ENCODE results near the gene C19orf38. TPM values are rescaled to one million over a fixed set of nuclear protein-coding genes. Genes with fewer than 3 reads are reported as not detected.
"Not testable (repeated sequence)": the region's sequence is repeated elsewhere in the genome, so short reads cannot be mapped to it uniquely, and the experiment has no call there.

Gene C19orf38
- total RNA-seq, 2 donors from 2014 or later = 0.24 TPM; not detected in 1

DNA sequence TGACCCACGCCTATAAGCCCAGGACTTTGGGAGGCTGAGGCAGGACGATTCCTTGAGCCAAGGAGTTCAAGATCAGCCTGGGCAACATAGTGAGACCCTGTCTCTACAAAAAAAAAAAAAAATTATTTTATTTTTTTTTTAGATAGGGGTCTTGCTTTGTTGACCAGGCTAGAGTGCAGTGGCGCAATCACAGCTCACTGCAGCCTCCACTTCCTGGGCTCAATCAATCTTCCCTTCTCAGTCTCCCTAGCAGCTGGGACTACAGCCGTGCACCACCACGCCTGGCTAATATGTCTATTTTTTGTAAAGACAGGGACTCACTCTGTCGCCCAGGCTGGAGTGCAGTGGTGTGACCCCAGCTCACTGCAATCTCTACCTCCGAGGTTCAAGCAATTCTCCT lies 4.7 kb downstream of the C19orf38 start:
- Mint-ChIP-seq H3K36me3 (ENCODE audit: low read depth) (no peaks in the 10 kb centered on the region), H3K27me3 (ENCODE audit: insufficient read depth) (peaks cover 14% of the 10 kb centered on the region), H3K4me1 (no peaks in the 10 kb centered on the region), H3K9me3 (peaks cover 1% of the 10 kb centered on the region), H3K27ac (no peak overlapping the region), H3K4me3 (no peak overlapping the region)
- H3K27ac ChIP-seq (ENCODE audit: low read depth, low read length) = no peak overlapping the region
- no peak overlapping the region for H3K4me3 ChIP-seq (ENCODE audit: low read length)
- TF ChIP-seq, protein P1, sequence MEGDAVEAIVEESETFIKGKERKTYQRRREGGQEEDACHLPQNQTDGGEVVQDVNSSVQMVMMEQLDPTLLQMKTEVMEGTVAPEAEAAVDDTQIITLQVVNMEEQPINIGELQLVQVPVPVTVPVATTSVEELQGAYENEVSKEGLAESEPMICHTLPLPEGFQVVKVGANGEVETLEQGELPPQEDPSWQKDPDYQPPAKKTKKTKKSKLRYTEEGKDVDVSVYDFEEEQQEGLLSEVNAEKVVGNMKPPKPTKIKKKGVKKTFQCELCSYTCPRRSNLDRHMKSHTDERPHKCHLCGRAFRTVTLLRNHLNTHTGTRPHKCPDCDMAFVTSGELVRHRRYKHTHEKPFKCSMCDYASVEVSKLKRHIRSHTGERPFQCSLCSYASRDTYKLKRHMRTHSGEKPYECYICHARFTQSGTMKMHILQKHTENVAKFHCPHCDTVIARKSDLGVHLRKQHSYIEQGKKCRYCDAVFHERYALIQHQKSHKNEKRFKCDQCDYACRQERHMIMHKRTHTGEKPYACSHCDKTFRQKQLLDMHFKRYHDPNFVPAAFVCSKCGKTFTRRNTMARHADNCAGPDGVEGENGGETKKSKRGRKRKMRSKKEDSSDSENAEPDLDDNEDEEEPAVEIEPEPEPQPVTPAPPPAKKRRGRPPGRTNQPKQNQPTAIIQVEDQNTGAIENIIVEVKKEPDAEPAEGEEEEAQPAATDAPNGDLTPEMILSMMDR (conservative IDR thresholded peaks at IDR 0.05) = no peak
- 90% methylated on average over 5 to 7 of the region's 7 CpGs for WGBS, 2 experiments (ENCODE audit: insufficient coverage in 1 of 2, insufficient read length in 1 of 2)
- H3K9ac ChIP-seq (ENCODE audit: extremely low read depth, low read length, poor library complexity, severe bottlenecking) = no peak overlapping the region
- H3K4me1 ChIP-seq (ENCODE audit: control insufficient read depth, insufficient read depth, low read length) = no peaks in the 10 kb centered on the region
- H3K27me3 ChIP-seq (ENCODE audit: control insufficient read depth, insufficient read depth, low read length, poor library complexity, severe bottlenecking) = no peaks in the 10 kb centered on the region
- H3K36me3 ChIP-seq (ENCODE audit: control insufficient read depth, insufficient read depth, low read length) = no peaks in the 10 kb centered on the region
- no peak for DNase-seq
- no peaks in the 10 kb centered on the region for H3K9me3 ChIP-seq (ENCODE audit: control insufficient read depth, low read length)

DNA sequence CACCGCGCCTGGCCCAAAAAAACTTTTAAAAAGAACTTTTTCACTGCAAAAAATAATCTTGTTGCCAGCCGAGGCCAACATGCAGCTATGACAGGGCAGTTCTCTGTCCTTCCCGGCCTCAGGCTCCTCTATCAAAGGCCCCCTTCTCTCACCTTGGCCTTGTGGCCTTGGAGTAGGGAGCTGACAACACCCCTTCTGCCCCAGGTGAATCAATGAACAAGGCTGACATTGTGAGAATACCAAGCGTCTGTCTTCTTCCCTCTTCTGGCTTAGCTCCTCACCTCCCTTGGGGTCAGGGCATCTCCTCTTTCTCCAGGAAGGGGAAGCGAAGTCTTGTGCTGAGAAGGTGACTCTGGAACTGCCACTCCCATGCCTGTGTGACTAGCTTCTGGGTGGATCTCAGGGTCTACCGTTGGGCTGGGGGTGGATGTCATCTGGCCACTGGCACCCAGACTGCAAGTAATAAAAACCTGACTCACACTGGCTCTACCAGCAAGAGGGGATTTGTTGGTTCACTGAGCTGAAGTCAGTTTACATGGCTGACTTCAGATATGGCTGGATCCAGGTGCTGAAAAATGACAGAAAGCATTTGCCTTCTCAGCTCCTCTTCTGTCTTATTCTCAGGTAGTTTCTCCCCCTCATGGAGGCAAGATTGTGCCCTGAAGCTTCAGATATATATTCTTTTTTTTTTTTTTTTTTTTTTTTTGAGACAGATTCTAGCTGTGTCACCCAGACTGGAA lies 6.3 kb downstream of the C19orf38 start:
- no peaks in the 10 kb centered on the region for H3K36me3 Mint-ChIP-seq (ENCODE audit: low read depth)
- 88 to 94% methylated on average over 6 to 7 of the region's 7 CpGs for WGBS, 2 experiments (ENCODE audit: insufficient coverage in 1 of 2, insufficient read length in 1 of 2)
- Histone ChIP-seq H3K9ac (ENCODE audit: extremely low read depth, low read length, poor library complexity, severe bottlenecking) (no peak overlapping the region), H3K27me3 (ENCODE audit: control insufficient read depth, insufficient read depth, low read length, poor library complexity, severe bottlenecking) (no peaks in the 10 kb centered on the region), H3K27ac (ENCODE audit: low read depth, low read length) (no peak overlapping the region), H3K36me3 (ENCODE audit: control insufficient read depth, insufficient read depth, low read length) (no peaks in the 10 kb centered on the region), H3K4me1 (ENCODE audit: control insufficient read depth, insufficient read depth, low read length) (no peaks in the 10 kb centered on the region), H3K9me3 (ENCODE audit: control insufficient read depth, low read length) (no peaks in the 10 kb centered on the region), H3K4me3 (ENCODE audit: low read length) (no peak overlapping the region)
- H3K4me1 Mint-ChIP-seq = no peaks in the 10 kb centered on the region
- H3K27ac Mint-ChIP-seq = no peak overlapping the region
- no peak overlapping the region for H3K4me3 Mint-ChIP-seq
- TF ChIP-seq, protein P1 (conservative IDR thresholded peaks at IDR 0.05) = no peak
- no peaks in the 10 kb centered on the region for H3K9me3 Mint-ChIP-seq
- peaks cover 9% of the 10 kb centered on the region for H3K27me3 Mint-ChIP-seq (ENCODE audit: insufficient read depth)
- no peak for DNase-seq

DNA sequence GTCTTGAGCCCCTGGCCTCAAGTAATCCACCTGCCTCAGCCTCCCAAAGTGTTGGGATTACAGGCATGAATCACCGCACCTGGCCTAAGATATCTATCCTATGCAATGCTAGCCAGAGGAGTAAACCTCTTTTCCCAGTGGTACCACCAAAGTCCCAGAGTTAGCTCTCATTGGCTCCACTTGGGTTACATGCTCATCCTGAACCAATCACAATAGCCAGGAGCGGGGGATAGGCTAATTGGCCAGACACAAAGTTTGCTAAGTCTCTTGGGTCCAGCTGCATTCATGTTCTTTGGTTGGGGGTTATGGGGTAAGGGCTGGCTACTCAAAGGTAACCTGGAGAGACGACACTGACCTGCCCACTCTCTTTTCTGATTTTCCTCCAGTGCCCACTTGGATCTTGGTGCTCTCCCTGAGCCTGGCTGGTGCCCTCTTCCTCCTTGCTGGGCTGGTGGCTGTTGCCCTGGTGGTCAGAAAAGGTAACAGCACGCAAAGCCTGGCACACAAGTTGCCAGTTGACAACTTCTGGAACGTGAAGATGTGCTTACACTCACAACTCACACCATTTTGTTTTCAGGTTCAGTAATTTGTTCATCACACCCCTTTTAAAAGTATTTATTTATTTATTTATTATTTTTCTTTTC lies 7.8 kb downstream of the C19orf38 start:
- Mint-ChIP-seq H3K4me3 (no peak overlapping the region), H3K27me3 (ENCODE audit: insufficient read depth) (peaks cover 4% of the 10 kb centered on the region), H3K36me3 (ENCODE audit: low read depth) (no peaks in the 10 kb centered on the region), H3K27ac (no peak overlapping the region), H3K4me1 (no peaks in the 10 kb centered on the region), H3K9me3 (no peaks in the 10 kb centered on the region)
- Histone ChIP-seq H3K27me3 (ENCODE audit: control insufficient read depth, insufficient read depth, low read length, poor library complexity, severe bottlenecking) (no peaks in the 10 kb centered on the region), H3K9ac (ENCODE audit: extremely low read depth, low read length, poor library complexity, severe bottlenecking) (no peak overlapping the region), H3K4me3 (ENCODE audit: low read length) (no peak overlapping the region), H3K36me3 (ENCODE audit: control insufficient read depth, insufficient read depth, low read length) (no peaks in the 10 kb centered on the region), H3K4me1 (ENCODE audit: control insufficient read depth, insufficient read depth, low read length) (no peaks in the 10 kb centered on the region), H3K9me3 (ENCODE audit: control insufficient read depth, low read length) (no peaks in the 10 kb centered on the region), H3K27ac (ENCODE audit: low read depth, low read length) (no peak overlapping the region)
- TF ChIP-seq, protein P1 (conservative IDR thresholded peaks at IDR 0.05) = peak; percentile 75
- 79 to 94% methylated on average over 4 to 5 of the region's 5 CpGs for WGBS, 2 experiments (ENCODE audit: insufficient coverage in 1 of 2, insufficient read length in 1 of 2)
- DNase-seq = peak; percentile 83

GRCh38 chr19:10856899-10857298 lies 8.7 kb downstream of the C19orf38 start:
- H3K9me3 Mint-ChIP-seq; H3K4me3 ChIP-seq (ENCODE audit: low read length); H3K36me3 ChIP-seq (ENCODE audit: control insufficient read depth, insufficient read depth, low read length); H3K27ac ChIP-seq (ENCODE audit: low read depth, low read length); H3K9ac ChIP-seq (ENCODE audit: extremely low read depth, low read length, poor library complexity, severe bottlenecking); H3K27me3 Mint-ChIP-seq (ENCODE audit: insufficient read depth); H3K36me3 Mint-ChIP-seq (ENCODE audit: low read depth); H3K4me3 Mint-ChIP-seq; H3K27me3 ChIP-seq (ENCODE audit: control insufficient read depth, insufficient read depth, low read length, poor library complexity, severe bottlenecking); H3K4me1 Mint-ChIP-seq; H3K27ac Mint-ChIP-seq; H3K9me3 ChIP-seq (ENCODE audit: control insufficient read depth, low read length); DNase-seq; H3K4me1 ChIP-seq (ENCODE audit: control insufficient read depth, insufficient read depth, low read length): not testable (repeated sequence)
- no CpG with 5 or more reads among the region's 1 CpG for WGBS, 2 experiments (ENCODE audit: insufficient coverage in 1 of 2, insufficient read length in 1 of 2)

Data from endodermal cell (in vitro differentiated cells).